Heart right ventricle (tissue), 16 donors: ENCODE measurements around the gene INTS12. TPM values are rescaled to one million over a fixed set of nuclear protein-coding genes. Genes with fewer than 3 reads are reported as not detected.

ENCODE experiments used
- ATAC-seq, 8 donors: fragments of 200-7000 bp; cut with Tn5 transposase; one replicate each; pipeline ENCODE4 v1.9.1; 2020; ENCODE audit warnings: mild to moderate bottlenecking in 8 of 8, moderate library complexity in 8 of 8, moderate number of reproducible peaks in 1 of 8
- DNase-seq, 2 donors: peaks; one replicate each; pipeline ENCODE4 v3.0.0-alpha.2; 2020
- H3K27ac ChIP-seq, 10 donors: fragments of 200-600 bp; sonication (generic) in 2 of 10; one replicate each; pipeline versions ENCODE4 v1.5.0 to v1.8.0; 2020 to 2022; ENCODE audit warnings: mild to moderate bottlenecking in 3 of 10
- H3K27me3 ChIP-seq, 7 donors: fragments of 200-600 bp; one replicate each; pipeline ENCODE4 v1.8.0; 2021 to 2022; ENCODE audit warnings: mild to moderate bottlenecking in 2 of 7
- H3K36me3 ChIP-seq, 9 donors: fragments of 200-600 bp; sonication (generic) in 1 of 9; one replicate each; pipeline versions ENCODE4 v1.5.0 to v1.8.0; 2020 to 2022; ENCODE audit warnings: mild to moderate bottlenecking in 2 of 9
- H3K4me1 ChIP-seq, 9 donors: fragments of 200-600 bp; sonication (generic) in 1 of 9; one replicate each; pipeline versions ENCODE4 v1.5.0 to v1.8.0; 2020 to 2022; ENCODE audit warnings: mild to moderate bottlenecking in 4 of 9
- H3K4me3 ChIP-seq, 10 donors: fragments of 200-600 bp; sonication (generic) in 2 of 10; one replicate each; pipeline versions ENCODE4 v1.5.0 to v1.8.0; 2020 to 2022; ENCODE audit warnings: mild to moderate bottlenecking in 7 of 10, moderate library complexity in 2 of 10
- H3K9me3 ChIP-seq, 11 donors: fragments of 200-600 bp in 10 of 11; sonication (generic) in 2 of 11; one replicate each; pipeline versions ENCODE4 v1.5.0 to v1.8.0; 2013 to 2022; ENCODE audit warnings: mild to moderate bottlenecking in 2 of 11, control low read depth in 1 of 11, moderate library complexity in 1 of 11
- CTCF ChIP-seq, 9 donors: fragments of 200-600 bp; sonication (generic) in 2 of 9; IDR thresholded peaks; one replicate each; pipeline versions ENCODE4 v1.5.0 to v1.8.0; 2021 to 2022; ENCODE audit warnings: antibody characterized with exemption in 9 of 9, mild to moderate bottlenecking in 5 of 9, moderate library complexity in 1 of 9
- WGBS, 2 donors: extraction: QIAGEN DNeasy Blood & Tissue Kit; methylation state at CpG; one replicate each; pipeline ENCODE4 v1.1.7; 2013; ENCODE audit warnings: inconsistent platforms in 1 of 2; 5-methylcytosine and 5-hydroxymethylcytosine counted together
- intact Hi-C, 10 donors: fragments of 100-400 bp; cut with DNase I; formaldehyde crosslinking; loops; one replicate each; pipeline versions ENCODE4 v1.11.1 to v1.14.2; 2022
- polyA plus RNA-seq, 2 donors: library from polyadenylated mRNA; stranded (reverse); fragments of 200-250 nt; gene quantifications; one replicate each; pipeline ENCODE4 v1.2.3, GENCODE V29; 2013
- total RNA-seq, 10 donors: library from RNA; stranded (reverse); fragmentation: NEBNext Ultra II Directional in 3 of 10; extraction: Animal tissue kit (Norgen Biotek cat#: 25700) in 3 of 10; gene quantifications; one replicate each; pipeline versions ENCODE4 v1.2.1 to v1.2.4, GENCODE V29; 2021 to 2023
- donor health status: Arrhythmogenic right ventricular cardiomyopathy.
- donor health status: ischemic (EF 13 %, LVEDD 7.1; RV severe dilation, severe dysfunction).
- donor health status: healthy with polysubstance abuse.
- donor health status: DM: no; HTN: yes; CAD: no.
- donor health status: DM: no; HTN: no; CAD: no.
- donor health status: ischemic (EF 25% LVEDD 6.9; RV normal size, moderate dysfunction).
- donor health status: ischemic (EF 25% LVEDD 5.7; RV mildly dilated, moderate dysfunction).
- donor health status: healthy.
- donor health status: DM: yes; HTN: yes; CAD: no.
- donor health status: Ischemic cardiomyopathy.
- donor health status: ischemic (EF 35%, LVEDD 5.7; RV mildly dilated, moderate dysfunction).
- donor health status: nonischemic (EF 11% LVEDD 7.7; RV severe dilation, severe dysfunction).
- donor health status: DM: yes; HTN: yes; CAD: no.
- donor health status: PGD.
- donor health status: ischemic (EF 29% LVEDD 5.4; RV normal size, mild dysfunction).
- donor health status: nonischemic (EF 23%, LVEDD 6.1; RV moderate dilation, normal function).

INTS12 gene
- total and polyA plus RNA-seq, 12 donors, result 7.8 to 27.5 (median 22.3) TPM

GRCh38 chr4:105725623-105726022 is 17.1 kb upstream of the INTS12 start:
- no peak overlapping the region for H3K27ac ChIP-seq

GRCh38 chr4:105719204-105719603 is 10.7 kb upstream of the INTS12 start:
- Histone ChIP-seq H3K4me1 (peaks cover 0 to 16% (median 0%) of the 10 kb centered on the region in 9 donors), H3K9me3 (no peaks in the 10 kb centered on the region), H3K27ac (no peak overlapping the region), H3K4me3 (no peak overlapping the region), H3K36me3 (peaks cover 0 to 19% (median 0%) of the 10 kb centered on the region in 9 donors), H3K27me3 (no peaks in the 10 kb centered on the region)
- ATAC-seq (no peak), DNase-seq (no peak)
- no peak for TF ChIP-seq CTCF (IDR thresholded peaks at IDR 0.05)
- intact Hi-C loops, result loop anchor here in 4 of 10 donors (5.0 to 10.0 kb wide), 3 partner anchors 486 to 577 kb away; partner anchors contain the start of gene TET2 (in 1 of the 4)
- WGBS, 2 donors, result 80 to 91% methylated on average over 2 of the region's 2 CpGs

More at GRCh38 chr4:105725623-105726022, 17.1 kb upstream of the INTS12 start:
- Histone ChIP-seq H3K9me3 (peaks cover 0 to 17% (median 0%) of the 10 kb centered on the region in 11 donors), H3K4me3 (no peak overlapping the region), H3K36me3 (peaks cover 0 to 35% (median 4%) of the 10 kb centered on the region in 9 donors), H3K4me1 (no peaks in the 10 kb centered on the region), H3K27me3 (no peaks in the 10 kb centered on the region)
- intact Hi-C loops, result no loop called here
- TF ChIP-seq CTCF (IDR thresholded peaks at IDR 0.05), result no peak
- WGBS, 2 donors, result 94% methylated on average over 2 of the region's 2 CpGs
- no peak for DNase-seq
- no peak for ATAC-seq

- 47% methylated on average over 4 of the region's 4 CpGs for WGBS, 2 donors
These were observed 7.3 kb upstream of the INTS12 start for GRCh38 chr4:105715692-105716278.

GRCh38 chr4:105714932-105715331 is 6.4 kb upstream of the INTS12 start:
- intact Hi-C loops, result loop anchor here in 4 of 10 donors (5.0 to 10.0 kb wide), 3 partner anchors 490 to 573 kb away; partner anchors contain the start of gene TET2 (in 1 of the 4)
- DNase-seq (no peak), ATAC-seq (no peak)
- Histone ChIP-seq H3K27ac (no peak overlapping the region), H3K36me3 (peaks cover 0 to 9% (median 0%) of the 10 kb centered on the region in 9 donors), H3K27me3 (no peaks in the 10 kb centered on the region), H3K9me3 (no peaks in the 10 kb centered on the region), H3K4me3 (no peak overlapping the region), H3K4me1 (peaks cover 0 to 21% (median under 1%) of the 10 kb centered on the region in 9 donors)
- TF ChIP-seq CTCF (IDR thresholded peaks at IDR 0.05), result no peak
- 79 to 90% methylated on average over 1 of the region's 1 CpG for WGBS, 2 donors

More at GRCh38 chr4:105715692-105716278, 7.3 kb upstream of the INTS12 start:
- ATAC-seq (peak in 1 of 8 donors; percentile 45), DNase-seq (no peak)
- peak; percentile 31 to 77 (median 62) for TF ChIP-seq CTCF (IDR thresholded peaks at IDR 0.05)
- Histone ChIP-seq H3K4me3 (peak overlapping the region in 2 of 10 donors; percentile 3 to 17), H3K27me3 (no peaks in the 10 kb centered on the region), H3K9me3 (no peaks in the 10 kb centered on the region), H3K27ac (no peak overlapping the region), H3K36me3 (peaks cover 0 to 18% (median 0%) of the 10 kb centered on the region in 9 donors), H3K4me1 (peaks cover 0 to 20% (median 0%) of the 10 kb centered on the region in 9 donors)
- intact Hi-C loops, result loop anchor here in 4 of 10 donors (5.0 to 10.0 kb wide), 3 partner anchors 489 to 573 kb away; partner anchors contain the start of gene TET2 (in 1 of the 4)
